ENCODE measurements around the gene HSPA12B. TPM values are rescaled to one million over a fixed set of nuclear protein-coding genes. Genes with fewer than 3 reads are reported as not detected.
A peak's percentile ranks its signal among the peaks of the same experiment; 100 is the strongest.

The HSPA12B gene
- total and polyA plus RNA-seq, 2 of the 8 experiments (the other 6 are each of a cell fraction or from before 2014, with no cell fraction given): 2.2 to 4.3 TPM

DNA sequence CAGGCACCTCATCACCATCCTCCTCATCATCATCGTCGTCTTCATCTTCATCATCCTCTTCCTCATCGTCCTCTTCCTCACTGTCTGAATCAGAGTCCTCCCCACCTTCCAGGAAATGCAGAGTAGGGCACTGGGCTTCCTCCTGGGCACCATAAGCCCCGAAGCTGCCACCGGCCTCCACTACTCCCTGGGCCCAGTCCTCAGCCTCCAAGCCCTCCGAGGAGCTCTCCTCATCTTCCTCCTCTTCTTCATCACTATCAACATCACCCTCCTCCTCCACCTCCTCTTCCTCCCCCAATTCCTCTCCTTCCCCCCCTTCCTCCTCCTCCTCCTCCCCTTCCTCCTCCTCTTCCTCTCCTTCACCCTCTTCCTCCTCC lies 52.4 kb downstream of the HSPA12B start:
- Histone ChIP-seq H4K20me1 (replicated peaks in 1 of 2; ENCODE audit: control insufficient read depth in 1 of 2, insufficient read depth in 2 of 2, low read length in 2 of 2) (peaks cover 7 to 11% of the 10 kb centered on the region in 2 experiments), H3K9ac (replicated peaks in 1 of 4; ENCODE audit: extremely low read depth in 1 of 4, low read depth in 3 of 4, low read length in 3 of 4) (no peak overlapping the region), H4K91ac (replicated peaks; ENCODE audit: insufficient read length, low read length) (no peak overlapping the region), H3K79me2 (ENCODE audit: control insufficient read depth in 1 of 2, insufficient read depth in 2 of 2, low read length in 2 of 2) (peaks cover 0 to 10% of the 10 kb centered on the region in 2 experiments; a peak in 1 of 4 replicates), H2AK5ac (ENCODE audit: low read depth, low read length) (no peak overlapping the region), H3K4me1 (replicated peaks in 1 of 4; ENCODE audit: control insufficient read depth in 3 of 4, insufficient read depth in 4 of 4, low read length in 3 of 4) (peaks cover 0 to 16% (median 6%) of the 10 kb centered on the region in 4 experiments; a peak in 6 of 7 replicates), H2BK20ac (ENCODE audit: low read length) (no peak overlapping the region), H3K56ac (replicated peaks; ENCODE audit: insufficient read length, low read depth, low read length) (no peak overlapping the region), H3K23ac (ENCODE audit: insufficient read length) (no peak overlapping the region), H2BK5ac (ENCODE audit: low read depth, low read length) (no peak overlapping the region; the same call in 1 of the 2 replicates), H3K4ac (replicated peaks; ENCODE audit: insufficient read length, low read depth, low read length) (no peak overlapping the region), H3K27ac (ENCODE audit: low read depth, low read length) (no peak overlapping the region), H3K14ac (ENCODE audit: insufficient read length) (no peak overlapping the region), H4K8ac (ENCODE audit: extremely low read depth, insufficient read depth, low read length) (no peak overlapping the region; the same call in 1 of the 2 replicates), H3K23me2 (ENCODE audit: low read depth, low read length) (peaks cover 6% of the 10 kb centered on the region; the same call in 1 of the 2 replicates), H2BK120ac (replicated peaks; ENCODE audit: low read depth, low read length) (no peak overlapping the region), H3K79me1 (ENCODE audit: low read depth, low read length) (peaks cover 11% of the 10 kb centered on the region), H2BK12ac (ENCODE audit: low read depth, low read length) (peak overlapping the region; percentile 60; the same call in 1 of the 2 replicates), H3K36me3 (ENCODE audit: control insufficient read depth in 2 of 4, insufficient read depth in 4 of 4, low read length in 3 of 4) (peaks cover 0 to 5% (median 0%) of the 10 kb centered on the region in 4 experiments; a peak in 2 of 8 replicates), H2BK15ac (ENCODE audit: low read length) (no peak overlapping the region), H3K18ac (ENCODE audit: extremely low read depth, low read length) (no peak overlapping the region), H3K27me3 (replicated peaks in 1 of 4; ENCODE audit: control insufficient read depth in 3 of 4, extremely low read depth in 1 of 4, insufficient read depth in 3 of 4, low read length in 3 of 4) (peaks cover 0 to 4% (median under 1%) of the 10 kb centered on the region in 4 experiments; a peak in 4 of 7 replicates), H2AFZ (ENCODE audit: low read length) (no peak overlapping the region), H3K9me3 (ENCODE audit: insufficient read depth in 2 of 2, low read depth in 1 of 2, low read length in 1 of 2) (no peaks in the 10 kb centered on the region), H3K4me2 (ENCODE audit: insufficient read depth in 1 of 2, low read depth in 2 of 2, low read length in 2 of 2) (peak overlapping the region in 1 of 2 experiments; percentile 75; a peak in 1 of 4 replicates), H4K5ac (ENCODE audit: insufficient read length, low read depth, low read length) (no peak overlapping the region), H3K4me3 (ENCODE audit: extremely low read depth in 1 of 4, insufficient read depth in 2 of 4, low read depth in 3 of 4, low read length in 4 of 4) (no peak overlapping the region)
- CTCF ChIA-PET (ENCODE audit: partially characterized antibody): interaction anchor here (0.8 to 9.5 kb wide), 8 partner anchors 16 to 692 kb away, joined by 3 to 128 read pairs (median 5); partner anchors contain the start of gene AP5S1
- DNase-seq (ENCODE audit: low read depth in 1 of 2, low spot score in 2 of 2): no peak
- no peak for FAIRE-seq
- POLR2A ChIA-PET (ENCODE audit: partially characterized antibody): interaction anchor here (1.3 to 3.9 kb wide), 5 partner anchors 15 to 143 kb away, joined by 3 to 20 read pairs (median 4); partner anchors contain the start of genes ADISSP and AP5S1
- WGBS, 2 experiments (ENCODE audit: extremely low coverage in 1 of 2, insufficient coverage in 1 of 2, insufficient read length in 1 of 2, insufficient replicate concordance in 2 of 2, low coverage in 1 of 2, low lambda C conversion rate in 2 of 2, missing lambda C conversion rate in 1 of 2): 95 to 100% methylated on average over 3 to 5 of the region's 6 CpGs
- no peak for TF ChIP-seq RXRA (IDR thresholded peaks at IDR 0.05; ENCODE audit: insufficient read depth, low read depth, low read length)
- TF ChIP-seq CEBPB (IDR thresholded peaks at IDR 0.05; ENCODE audit: low read depth, low read length): no peak
- TF ChIP-seq ZNF274 (IDR thresholded peaks at IDR 0.05; ENCODE audit: borderline replicate concordance, extremely low read depth, low read length): no peak
- TF ChIP-seq, protein P1, sequence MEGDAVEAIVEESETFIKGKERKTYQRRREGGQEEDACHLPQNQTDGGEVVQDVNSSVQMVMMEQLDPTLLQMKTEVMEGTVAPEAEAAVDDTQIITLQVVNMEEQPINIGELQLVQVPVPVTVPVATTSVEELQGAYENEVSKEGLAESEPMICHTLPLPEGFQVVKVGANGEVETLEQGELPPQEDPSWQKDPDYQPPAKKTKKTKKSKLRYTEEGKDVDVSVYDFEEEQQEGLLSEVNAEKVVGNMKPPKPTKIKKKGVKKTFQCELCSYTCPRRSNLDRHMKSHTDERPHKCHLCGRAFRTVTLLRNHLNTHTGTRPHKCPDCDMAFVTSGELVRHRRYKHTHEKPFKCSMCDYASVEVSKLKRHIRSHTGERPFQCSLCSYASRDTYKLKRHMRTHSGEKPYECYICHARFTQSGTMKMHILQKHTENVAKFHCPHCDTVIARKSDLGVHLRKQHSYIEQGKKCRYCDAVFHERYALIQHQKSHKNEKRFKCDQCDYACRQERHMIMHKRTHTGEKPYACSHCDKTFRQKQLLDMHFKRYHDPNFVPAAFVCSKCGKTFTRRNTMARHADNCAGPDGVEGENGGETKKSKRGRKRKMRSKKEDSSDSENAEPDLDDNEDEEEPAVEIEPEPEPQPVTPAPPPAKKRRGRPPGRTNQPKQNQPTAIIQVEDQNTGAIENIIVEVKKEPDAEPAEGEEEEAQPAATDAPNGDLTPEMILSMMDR (IDR thresholded peaks at IDR 0.05; ENCODE audit: control extremely low read depth in 1 of 3, insufficient read depth in 1 of 3, low read depth in 1 of 3, low read length in 3 of 3): no peak

All from H1 (cell line).